ENCODE results near the gene HACD4.

The HACD4 gene

DNA sequence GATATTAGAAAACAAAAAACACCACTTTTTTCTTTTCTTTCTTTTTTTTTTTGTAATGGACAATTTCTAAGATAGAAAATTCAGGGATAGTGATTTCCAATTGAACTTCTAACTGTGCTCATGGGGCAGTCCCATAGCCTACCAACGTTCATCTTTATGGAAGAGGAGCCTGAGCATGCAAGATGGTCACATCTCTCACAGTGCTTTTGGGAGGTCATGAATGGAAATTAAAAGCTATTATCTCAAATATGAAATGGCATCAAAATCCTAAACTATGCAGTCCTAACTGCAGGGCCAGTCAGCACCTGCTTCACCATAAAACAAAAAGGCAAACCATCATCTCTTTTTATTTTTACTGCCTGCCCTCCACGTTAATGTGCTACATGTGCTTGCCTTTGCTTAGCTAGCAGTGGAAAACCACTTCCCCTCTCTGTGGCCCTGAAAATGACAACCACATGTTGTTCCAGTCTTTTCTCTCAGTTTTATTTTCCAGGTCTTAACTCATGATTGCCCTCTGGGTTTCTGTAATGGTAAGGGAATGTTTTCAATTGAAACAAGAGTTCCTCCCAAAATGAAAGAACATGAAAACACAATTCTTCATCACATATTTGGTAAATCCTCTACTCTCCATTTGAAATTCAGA is 29.6 kb upstream of the HACD4 start:
- TF ChIP-seq, protein P1, sequence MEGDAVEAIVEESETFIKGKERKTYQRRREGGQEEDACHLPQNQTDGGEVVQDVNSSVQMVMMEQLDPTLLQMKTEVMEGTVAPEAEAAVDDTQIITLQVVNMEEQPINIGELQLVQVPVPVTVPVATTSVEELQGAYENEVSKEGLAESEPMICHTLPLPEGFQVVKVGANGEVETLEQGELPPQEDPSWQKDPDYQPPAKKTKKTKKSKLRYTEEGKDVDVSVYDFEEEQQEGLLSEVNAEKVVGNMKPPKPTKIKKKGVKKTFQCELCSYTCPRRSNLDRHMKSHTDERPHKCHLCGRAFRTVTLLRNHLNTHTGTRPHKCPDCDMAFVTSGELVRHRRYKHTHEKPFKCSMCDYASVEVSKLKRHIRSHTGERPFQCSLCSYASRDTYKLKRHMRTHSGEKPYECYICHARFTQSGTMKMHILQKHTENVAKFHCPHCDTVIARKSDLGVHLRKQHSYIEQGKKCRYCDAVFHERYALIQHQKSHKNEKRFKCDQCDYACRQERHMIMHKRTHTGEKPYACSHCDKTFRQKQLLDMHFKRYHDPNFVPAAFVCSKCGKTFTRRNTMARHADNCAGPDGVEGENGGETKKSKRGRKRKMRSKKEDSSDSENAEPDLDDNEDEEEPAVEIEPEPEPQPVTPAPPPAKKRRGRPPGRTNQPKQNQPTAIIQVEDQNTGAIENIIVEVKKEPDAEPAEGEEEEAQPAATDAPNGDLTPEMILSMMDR (IDR thresholded peaks at IDR 0.05), result no peak

DNA sequence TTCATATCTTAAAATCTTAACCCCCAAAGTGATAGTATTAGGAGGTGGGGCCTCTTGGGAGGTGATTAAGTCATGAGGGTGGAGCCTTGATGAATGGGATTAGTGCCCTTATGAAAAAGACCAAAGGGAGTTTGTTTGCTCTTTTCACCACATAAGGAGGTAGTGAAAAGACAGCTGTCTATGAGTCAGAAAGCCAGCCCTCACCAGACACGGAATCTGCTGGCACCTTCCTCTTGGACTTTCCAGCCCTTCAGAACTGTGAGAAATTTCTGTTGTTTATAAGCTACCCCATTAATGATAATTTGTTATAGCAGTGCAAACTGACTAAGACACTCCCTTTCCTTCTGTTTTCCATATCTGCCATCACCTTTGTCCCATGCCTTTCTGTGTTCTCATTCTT is 25.5 kb upstream of the HACD4 start:
- TF ChIP-seq, protein P1 (IDR thresholded peaks at IDR 0.05), result no peak

DNA sequence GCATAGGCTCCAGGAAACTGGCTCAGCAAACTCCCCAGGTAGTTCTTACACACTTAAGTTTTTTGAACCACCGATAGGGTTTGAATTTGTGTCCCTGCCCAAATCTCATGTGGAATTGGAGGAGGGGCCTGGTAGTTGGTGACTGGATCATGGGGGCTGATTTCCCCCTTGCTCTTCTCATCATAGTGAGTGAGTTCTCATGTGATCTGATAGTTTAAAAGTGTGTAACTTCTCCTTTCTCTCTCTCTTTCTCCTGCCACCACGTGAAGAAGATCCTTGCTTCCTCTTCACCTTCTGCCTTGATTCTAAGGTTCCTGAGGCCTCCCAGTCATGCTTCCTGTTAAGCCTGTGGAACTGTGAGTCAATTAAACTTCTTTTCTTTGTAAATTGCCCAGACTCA is 22.4 kb upstream of the HACD4 start:
- TF ChIP-seq, protein P1 (IDR thresholded peaks at IDR 0.05), result no peak

DNA sequence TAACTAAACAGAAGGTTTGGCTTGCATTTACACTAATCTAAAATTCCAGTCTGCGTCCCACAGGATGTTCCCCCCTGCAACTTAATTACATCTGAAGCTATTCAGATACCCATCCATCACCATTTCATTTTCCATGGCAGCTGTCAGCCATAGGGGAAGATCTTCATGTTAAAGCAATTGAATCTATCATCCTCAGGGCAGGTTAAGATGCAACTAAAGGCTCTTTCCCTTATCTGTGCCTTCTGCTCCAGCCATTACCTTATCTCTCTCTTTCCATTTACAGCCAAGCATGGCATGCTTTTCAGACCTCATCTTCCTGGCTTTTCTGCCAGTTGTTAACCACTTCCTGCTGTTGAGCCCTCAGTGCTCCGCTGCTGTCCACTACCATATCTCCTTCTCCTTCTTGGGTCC is 15.8 kb upstream of the HACD4 start:
- TF ChIP-seq, protein P1 (IDR thresholded peaks at IDR 0.05), result no peak

DNA sequence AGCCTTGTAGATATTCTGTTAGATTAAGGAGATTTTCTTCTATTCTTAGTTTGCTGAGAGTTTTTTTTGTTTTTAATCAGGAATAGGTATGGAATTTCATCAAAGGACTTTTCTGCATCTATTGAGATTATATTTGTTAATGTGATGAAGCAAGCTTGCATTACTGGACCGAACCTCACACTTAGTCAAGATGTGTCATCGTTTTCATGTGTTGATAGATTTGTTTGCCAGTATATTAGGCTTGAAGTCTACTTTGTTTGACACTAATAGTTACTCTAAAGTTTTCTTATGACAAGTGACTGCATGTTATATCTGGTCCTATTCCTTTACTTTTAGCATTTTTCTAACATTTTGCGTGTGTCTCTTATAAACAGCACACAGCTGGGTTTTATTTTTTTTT is 12.4 kb upstream of the HACD4 start:
- TF ChIP-seq, protein P1 (IDR thresholded peaks at IDR 0.05), result no peak

DNA sequence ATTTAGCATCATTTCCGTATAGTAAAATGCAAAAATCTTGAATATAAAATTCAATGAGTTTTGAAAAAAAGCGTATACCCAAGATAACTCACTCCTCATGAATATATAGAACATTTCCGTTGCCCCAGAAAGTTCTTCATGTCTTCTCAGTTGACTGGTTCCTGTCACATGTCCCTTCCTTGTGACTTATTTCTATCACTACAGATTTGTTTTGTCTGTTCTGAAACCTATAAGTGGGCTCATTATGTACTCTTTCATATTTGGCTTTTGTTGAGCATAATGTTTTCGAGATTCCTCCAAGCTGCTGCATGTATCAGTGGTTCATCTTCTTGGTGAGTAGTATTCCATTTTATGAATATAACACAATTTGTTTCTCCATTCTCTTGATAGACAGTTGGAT is 11.0 kb upstream of the HACD4 start:
- TF ChIP-seq, protein P1 (IDR thresholded peaks at IDR 0.05), result no peak

DNA sequence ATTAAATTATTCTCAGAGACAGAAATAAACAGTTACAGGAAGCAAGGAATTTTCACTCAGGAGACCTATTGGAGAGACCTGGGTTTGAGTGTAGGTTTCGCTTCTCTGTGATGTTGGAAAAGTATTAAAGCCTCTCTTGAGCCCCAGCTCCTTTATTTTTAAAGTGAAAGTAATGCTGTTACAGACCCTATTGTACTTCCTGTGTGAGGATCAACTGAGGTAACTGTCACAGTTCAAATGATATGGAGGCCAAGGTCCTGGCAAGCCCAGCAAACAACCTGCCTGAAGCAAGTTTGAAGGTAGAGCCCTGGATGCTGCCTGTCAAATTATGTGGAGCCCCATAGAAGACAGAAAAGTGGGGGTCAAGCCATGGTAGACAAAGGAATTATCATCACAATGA is 7.9 kb upstream of the HACD4 start:
- TF ChIP-seq, protein P1 (IDR thresholded peaks at IDR 0.05), result no peak

DNA sequence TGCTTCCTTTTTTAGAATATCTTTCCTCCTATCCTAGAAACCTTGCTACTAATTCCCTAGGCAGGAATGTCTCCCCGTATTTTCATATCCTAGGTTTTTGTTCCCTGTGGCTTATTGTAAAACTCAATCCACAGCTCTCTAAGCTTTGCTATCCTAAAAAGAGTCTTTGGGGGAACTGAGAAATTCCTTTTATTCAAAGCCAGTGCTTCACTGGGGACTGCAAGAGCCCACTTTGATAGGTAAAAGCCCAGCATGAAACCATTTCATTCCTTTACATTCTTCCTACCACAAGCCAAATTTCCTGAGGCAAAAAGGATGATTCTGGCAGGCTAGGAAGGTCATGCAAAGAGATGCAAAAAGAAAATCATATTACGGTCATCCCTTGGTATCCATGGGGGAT is 5.8 kb upstream of the HACD4 start:
- TF ChIP-seq, protein P1 (IDR thresholded peaks at IDR 0.05), result no peak

Data from LNCAP (cell line).